ENCODE results near the gene RAB3GAP1.

DNA sequence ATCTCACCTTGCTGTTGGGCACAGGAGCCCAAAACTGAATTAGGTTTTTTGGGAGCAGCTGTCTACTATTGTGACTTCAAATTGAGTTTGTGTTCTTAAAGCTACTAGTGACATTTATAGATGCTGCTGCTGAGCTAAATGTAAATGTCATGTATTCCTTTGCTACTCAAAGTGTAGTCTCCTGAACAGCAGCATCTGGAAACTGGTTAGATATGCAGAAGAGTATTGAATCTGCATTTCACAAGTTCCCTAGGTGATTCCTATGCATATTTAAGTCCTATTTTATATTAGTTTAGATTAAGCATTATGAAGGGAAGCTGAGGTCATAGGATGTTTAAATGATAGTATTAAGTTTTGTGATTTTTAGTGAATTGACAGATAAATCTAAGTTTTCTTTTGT, 67.5 kb downstream of the RAB3GAP1 start:
- TF ChIP-seq CTCF (conservative IDR thresholded peaks at IDR 0.05; ENCODE audit: low read length) (no peak), EZH2phosphoT487 (IDR thresholded peaks at IDR 0.05; ENCODE audit: borderline replicate concordance, low read depth, low read length) (no peak)
